Loucy (cell line): Measurements from ENCODE around the gene MBD5.

Experiments
- CTCF ChIP-seq: fragments of 200-600 bp; sonication (generic); conservative IDR thresholded peaks from 2 replicates; pipeline ENCODE4 v1.5.1; 2014; ENCODE audit warnings: mild to moderate bottlenecking, antibody characterized with exemption, low read length
- EZH2phosphoT487 ChIP-seq: fragments of 200-600 bp; IDR thresholded peaks from 2 replicates; pipeline ENCODE4 v1.6.1; 2018; ENCODE audit warnings: antibody characterized with exemption, mild to moderate bottlenecking, moderate library complexity, borderline replicate concordance

- TF ChIP-seq CTCF (no peak), EZH2phosphoT487 (no peak)
Observed at GRCh38 chr2:148172131-148172753, 151.4 kb downstream of the MBD5 start.
